HepG2 (cell line): Measurements from ENCODE around the gene PVR. TPM values are rescaled to one million over a fixed set of nuclear protein-coding genes. Genes with fewer than 3 reads are reported as not detected.

Experiments used
- AHR ChIP-seq: IDR thresholded peaks from 2 replicates; pipeline ENCODE4 v1.6.1; 2018; ENCODE audit warnings: missing genetic modification reagents, missing compliant biosample characterization
- IKZF5 ChIP-seq: IDR thresholded peaks from 2 replicates; pipeline ENCODE4 v1.6.1; 2018; ENCODE audit warnings: missing genetic modification reagents, mild to moderate bottlenecking, missing compliant biosample characterization
- SNAI1 ChIP-seq: sonication (generic); formaldehyde crosslinking; IDR thresholded peaks from 2 replicates; pipeline ENCODE4 v1.5.0; 2020; ENCODE audit warnings: mild to moderate bottlenecking, missing genetic modification reagents, borderline replicate concordance
- SOX6 ChIP-seq, 2 experiments: fragments of 450-650 bp in 1 of 2; sonication (generic) in 1 of 2; formaldehyde crosslinking in 1 of 2; IDR thresholded peaks; 2 replicates each; pipeline versions ENCODE4 v1.4.0 to v1.6.1; 2017 to 2020; ENCODE audit warnings: antibody characterized with exemption in 1 of 2, mild to moderate bottlenecking in 1 of 2, missing genetic modification reagents in 1 of 2
- TP53 ChIP-seq: sonication (generic); formaldehyde crosslinking; conservative IDR thresholded peaks from 2 replicates; pipeline ENCODE4 v1.4.0; 2020; ENCODE audit warnings: missing genetic modification reagents
- XBP1 ChIP-seq: sonication (generic); formaldehyde crosslinking; IDR thresholded peaks from 2 replicates; pipeline ENCODE4 v1.5.0; 2020; ENCODE audit warnings: missing genetic modification reagents
- ZNF337 ChIP-seq: sonication (generic); formaldehyde crosslinking; IDR thresholded peaks from 2 replicates; pipeline ENCODE4 v1.5.1; 2020; ENCODE audit warnings: missing genetic modification reagents, low read depth, mild to moderate bottlenecking, borderline replicate concordance
- ZNF414 ChIP-seq: sonication (generic); formaldehyde crosslinking; IDR thresholded peaks from 2 replicates; pipeline ENCODE4 v1.5.0; 2020; ENCODE audit warnings: missing genetic modification reagents
- ZNF784 ChIP-seq: sonication (generic); formaldehyde crosslinking; IDR thresholded peaks from 2 replicates; pipeline ENCODE4 v1.5.1; 2020; ENCODE audit warnings: missing genetic modification reagents, mild to moderate bottlenecking, borderline replicate concordance
- polyA plus RNA-seq, 8 experiments: library from polyadenylated mRNA; depleted of rRNA in 3 of 8; stranded (reverse) in 7 of 8; unstranded in 1 of 8; fragments of >200 nt; fragmentation: Illumina TruSeq in 4 of 8; extraction: Trizol in 4 of 8; gene quantifications; 2 replicates each; pipeline versions ENCODE4 v1.2.1 to v1.2.3, GENCODE V29; 2011 to 2016; ENCODE audit warnings: low read depth in 4 of 8, missing spikeins in 1 of 8, mixed read lengths in 1 of 8; ENCODE audit not compliant: insufficient read depth in 1 of 8
- total RNA-seq, 5 experiments: library from RNA; depleted of rRNA; stranded (reverse); fragments of >200 nt; fragmentation: Illumina TruSeq; extraction: Trizol; gene quantifications; 2 replicates each; pipeline ENCODE4 v1.2.3, GENCODE V29; 2016; ENCODE audit warnings: low read depth in 1 of 5
- TF ChIP-seq, protein P1 (sequence below): sonication (generic); formaldehyde crosslinking; IDR thresholded peaks from 2 replicates; pipeline ENCODE4 v1.8.0; 2022; ENCODE audit warnings: mild to moderate bottlenecking, missing genetic modification reagents, moderate library complexity
- TF ChIP-seq, protein P2 (sequence below): IDR thresholded peaks from 2 replicates; pipeline ENCODE4 v1.6.1; 2016; ENCODE audit warnings: mild to moderate bottlenecking, missing biosample characterization, missing genetic modification reagents

Gene PVR
- total and polyA plus RNA-seq, 2 of the 13 experiments (the other 11 are each of a cell fraction or from before 2014, with no cell fraction given), result 43.4 to 46.6 TPM

DNA sequence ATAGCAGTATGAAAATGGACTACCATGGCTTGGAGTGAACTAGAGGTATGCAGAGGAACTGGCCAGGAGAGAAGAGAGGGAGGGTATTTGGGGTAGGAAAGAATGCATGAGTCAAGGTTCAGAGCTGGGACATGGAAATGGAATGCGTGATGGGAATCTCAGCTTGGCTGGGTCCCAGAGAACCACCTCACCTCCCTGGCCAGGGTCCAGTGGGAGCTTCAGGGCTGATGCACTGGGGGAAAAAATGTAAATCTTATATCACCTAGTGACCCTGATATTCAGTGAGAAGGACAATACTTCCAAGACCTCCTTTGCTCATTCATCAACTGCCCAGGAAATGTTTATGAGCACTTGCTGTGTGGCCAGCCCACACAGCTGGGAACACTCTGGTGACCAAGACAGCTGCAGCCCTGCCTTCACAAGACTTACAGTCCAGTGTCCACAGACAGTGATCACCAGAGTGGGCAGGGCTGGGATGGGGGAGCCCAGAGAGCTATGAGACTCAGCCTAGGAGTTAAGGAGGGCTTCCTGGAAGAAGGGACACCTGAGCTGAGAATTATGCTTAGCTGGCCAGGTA is 17.6 kb upstream of the PVR start (continued):
- no peak for TF ChIP-seq TP53
- no peak for TF ChIP-seq AHR (CRISPR knock-in tag)
- no peak for TF ChIP-seq SNAI1 (CRISPR knock-in tag)
- TF ChIP-seq ZNF414 (CRISPR knock-in tag), result no peak
- TF ChIP-seq IKZF5, result 0 out of 2 replicates have a peak, but pooled peaks have one; percentile 36
- TF ChIP-seq, protein P1, sequence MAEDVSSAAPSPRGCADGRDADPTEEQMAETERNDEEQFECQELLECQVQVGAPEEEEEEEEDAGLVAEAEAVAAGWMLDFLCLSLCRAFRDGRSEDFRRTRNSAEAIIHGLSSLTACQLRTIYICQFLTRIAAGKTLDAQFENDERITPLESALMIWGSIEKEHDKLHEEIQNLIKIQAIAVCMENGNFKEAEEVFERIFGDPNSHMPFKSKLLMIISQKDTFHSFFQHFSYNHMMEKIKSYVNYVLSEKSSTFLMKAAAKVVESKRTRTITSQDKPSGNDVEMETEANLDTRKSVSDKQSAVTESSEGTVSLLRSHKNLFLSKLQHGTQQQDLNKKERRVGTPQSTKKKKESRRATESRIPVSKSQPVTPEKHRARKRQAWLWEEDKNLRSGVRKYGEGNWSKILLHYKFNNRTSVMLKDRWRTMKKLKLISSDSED (CRISPR knock-in tag), result no peak
- no peak for TF ChIP-seq ZNF784 (CRISPR knock-in tag)
- TF ChIP-seq, protein P2, sequence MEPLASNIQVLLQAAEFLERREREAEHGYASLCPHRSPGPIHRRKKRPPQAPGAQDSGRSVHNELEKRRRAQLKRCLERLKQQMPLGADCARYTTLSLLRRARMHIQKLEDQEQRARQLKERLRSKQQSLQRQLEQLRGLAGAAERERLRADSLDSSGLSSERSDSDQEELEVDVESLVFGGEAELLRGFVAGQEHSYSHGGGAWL (CRISPR knock-in tag), result no peak
- no peak for TF ChIP-seq ZNF337 (CRISPR knock-in tag)
- TF ChIP-seq XBP1, result no peak
- TF ChIP-seq SOX6 (IDR thresholded peaks at IDR 0.05), result no peak
- no peak; the same call in 1 of the 2 replicates for TF ChIP-seq SOX6 (CRISPR knock-in tag; IDR thresholded peaks at IDR 0.05)
